DMS153 (cell line): ENCODE measurements around the gene ADAMTS2.

Experiments
- DNase-seq: peaks from one replicate; lab custom pipeline; 2025; lab: John Stamatoyannopoulos, UW

ADAMTS2 gene

DNA sequence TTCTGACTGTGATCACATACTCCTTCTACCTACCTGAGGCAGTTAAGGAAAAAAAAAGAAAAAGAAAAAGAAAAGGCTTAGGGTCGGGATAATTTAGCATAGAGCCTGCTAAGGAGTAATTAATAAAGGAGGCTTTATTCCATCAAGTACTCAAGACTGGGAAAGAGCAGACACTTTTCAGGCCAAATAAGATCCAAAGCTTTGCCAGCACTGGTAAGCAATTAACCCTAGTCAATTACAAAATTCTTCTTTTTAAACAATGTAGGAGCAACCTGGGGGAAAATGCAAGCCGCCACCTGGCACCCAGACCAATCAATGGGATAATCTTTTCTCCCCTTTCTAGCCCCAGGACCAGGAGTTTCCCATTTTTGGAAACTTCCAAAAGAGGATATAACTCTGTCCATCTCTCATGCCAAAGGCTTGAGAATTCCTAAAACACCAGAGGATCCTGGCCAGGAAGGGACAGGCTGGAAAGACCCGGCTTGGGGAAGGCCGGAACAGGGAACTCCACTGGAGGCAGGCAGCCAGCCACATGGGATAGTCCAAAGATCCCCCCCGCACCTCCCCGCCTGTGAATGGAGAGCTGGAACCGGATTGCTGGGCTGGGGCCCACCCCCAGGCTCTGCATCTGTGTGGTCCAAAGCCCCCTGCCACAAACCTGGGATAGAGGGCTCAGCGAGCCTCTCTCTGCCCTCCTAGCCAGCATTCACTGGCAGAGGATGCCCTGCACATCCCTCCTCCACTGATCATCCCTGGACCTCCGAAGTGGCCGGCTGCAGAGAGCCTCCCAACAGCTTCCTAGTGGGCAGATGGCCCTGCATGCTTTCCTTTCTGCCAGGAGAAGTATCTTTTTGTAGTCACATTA is 167.3 kb downstream of the ADAMTS2 start:
- DNase-seq: no peak

- no peak for DNase-seq
These were observed 168.6 kb downstream of the ADAMTS2 start for GRCh38 chr5:179176571-179177230.

- DNase-seq: no peak
These were observed 169.1 kb downstream of the ADAMTS2 start for GRCh38 chr5:179176166-179176565.

GRCh38 chr5:179171816-179172745 is 173.2 kb downstream of the ADAMTS2 start:
- no peak for DNase-seq

DNA sequence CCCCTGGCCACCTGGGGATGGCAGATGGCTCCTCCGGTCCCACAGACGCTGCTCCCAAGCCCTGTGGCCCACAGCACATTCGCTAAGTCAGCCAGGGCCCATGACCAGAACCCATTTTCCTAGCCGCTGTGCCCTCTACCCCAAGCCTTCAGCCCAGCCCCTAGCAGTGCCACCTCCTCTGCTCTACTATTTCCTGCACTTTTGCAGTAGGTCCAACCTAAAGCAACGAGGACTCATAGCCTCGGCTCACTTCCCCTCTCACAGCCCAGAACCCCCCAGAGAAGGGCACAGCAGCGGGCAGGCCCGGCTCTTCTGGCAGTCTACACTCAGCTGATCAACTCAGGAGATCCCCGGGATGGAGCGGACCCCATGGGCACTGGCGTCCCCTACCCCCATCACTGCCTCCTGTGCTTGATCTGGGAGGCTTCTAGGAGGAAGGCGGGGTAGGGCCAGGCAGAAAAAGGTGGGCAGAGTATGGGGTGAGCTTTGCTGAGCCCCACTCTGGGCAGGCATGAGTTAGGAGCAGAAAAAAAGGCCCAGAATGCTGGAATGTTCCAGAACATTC is 173.9 kb downstream of the ADAMTS2 start:
- no peak for DNase-seq

GRCh38 chr5:179170606-179171005 is 174.7 kb downstream of the ADAMTS2 start:
- DNase-seq: no peak

GRCh38 chr5:179169836-179170235 is 175.4 kb downstream of the ADAMTS2 start:
- no peak for DNase-seq

DNA sequence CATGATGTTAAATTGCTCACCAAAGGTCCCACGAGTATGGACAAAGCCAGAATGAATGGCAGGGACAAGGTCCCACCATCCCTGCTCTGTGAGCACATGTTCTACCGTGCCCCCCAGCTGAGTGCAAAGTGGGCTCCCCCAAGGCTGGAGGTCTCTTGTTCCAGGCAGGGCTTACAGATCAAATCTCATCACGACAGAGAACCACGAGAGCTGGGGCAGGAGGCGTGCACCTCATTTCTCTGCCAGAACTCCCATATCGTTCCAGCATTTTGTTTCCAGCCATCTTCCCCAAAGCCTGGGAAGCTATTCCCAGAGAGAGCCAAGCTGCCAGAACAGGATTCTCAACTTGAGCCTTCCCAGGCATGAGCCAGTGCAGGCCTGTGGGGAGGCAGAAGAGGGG is 176.6 kb downstream of the ADAMTS2 start:
- no peak for DNase-seq

GRCh38 chr5:179167871-179168451 is 177.3 kb downstream of the ADAMTS2 start:
- DNase-seq: no peak

DNA sequence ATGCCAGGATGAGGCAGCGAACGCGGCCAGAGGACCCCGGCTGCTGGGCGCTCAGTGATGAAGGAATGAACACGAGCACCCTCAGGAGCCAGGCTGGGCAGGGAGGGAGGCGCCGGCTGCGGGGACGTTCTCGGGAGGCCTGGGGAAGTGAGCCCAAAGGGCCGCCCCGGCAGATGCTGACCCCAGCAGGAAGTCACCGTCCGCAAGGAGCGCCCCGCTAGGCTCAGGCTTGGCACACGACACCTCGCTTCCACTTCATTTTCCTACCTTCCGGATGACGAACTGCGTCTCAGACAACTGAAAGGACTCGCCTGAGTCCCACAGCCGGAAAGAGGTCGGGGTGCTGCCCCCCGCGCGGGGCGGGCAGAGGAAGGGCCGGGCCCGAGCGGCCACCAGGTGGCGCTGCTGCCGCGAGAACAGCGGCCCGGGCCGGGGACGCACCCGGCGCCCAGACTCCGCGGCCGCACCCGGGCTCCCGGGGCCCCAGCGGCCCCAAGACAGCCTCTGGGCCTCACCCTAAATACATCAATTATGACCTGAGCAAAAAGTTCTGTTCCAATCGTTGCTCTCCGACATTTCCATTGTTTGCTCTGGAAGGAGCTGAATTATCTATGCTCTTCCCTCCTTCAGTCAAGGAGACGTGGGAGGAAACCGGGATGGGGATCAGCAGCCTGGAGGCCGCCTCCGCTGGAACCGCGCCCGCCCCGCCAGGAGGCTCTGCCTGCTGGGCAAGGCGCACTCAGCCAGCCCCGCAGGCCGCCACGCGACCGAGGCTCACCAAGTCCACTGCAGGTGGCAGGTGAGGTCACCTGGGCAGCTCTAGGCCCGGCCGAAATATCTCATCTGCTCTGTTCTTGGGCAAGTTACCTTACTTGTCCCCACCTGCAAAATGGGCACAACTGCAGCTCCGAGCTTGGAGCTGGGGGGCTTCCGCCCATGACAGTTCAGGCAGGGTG is 178.1 kb downstream of the ADAMTS2 start:
- no peak for DNase-seq

- no peak for DNase-seq
These were observed 178.9 kb downstream of the ADAMTS2 start for GRCh38 chr5:179166171-179166885.

- DNase-seq: no peak
These were observed 179.7 kb downstream of the ADAMTS2 start for GRCh38 chr5:179165421-179166170.

- DNase-seq: no peak
These were observed 180.6 kb downstream of the ADAMTS2 start for GRCh38 chr5:179164331-179165311.

DNA sequence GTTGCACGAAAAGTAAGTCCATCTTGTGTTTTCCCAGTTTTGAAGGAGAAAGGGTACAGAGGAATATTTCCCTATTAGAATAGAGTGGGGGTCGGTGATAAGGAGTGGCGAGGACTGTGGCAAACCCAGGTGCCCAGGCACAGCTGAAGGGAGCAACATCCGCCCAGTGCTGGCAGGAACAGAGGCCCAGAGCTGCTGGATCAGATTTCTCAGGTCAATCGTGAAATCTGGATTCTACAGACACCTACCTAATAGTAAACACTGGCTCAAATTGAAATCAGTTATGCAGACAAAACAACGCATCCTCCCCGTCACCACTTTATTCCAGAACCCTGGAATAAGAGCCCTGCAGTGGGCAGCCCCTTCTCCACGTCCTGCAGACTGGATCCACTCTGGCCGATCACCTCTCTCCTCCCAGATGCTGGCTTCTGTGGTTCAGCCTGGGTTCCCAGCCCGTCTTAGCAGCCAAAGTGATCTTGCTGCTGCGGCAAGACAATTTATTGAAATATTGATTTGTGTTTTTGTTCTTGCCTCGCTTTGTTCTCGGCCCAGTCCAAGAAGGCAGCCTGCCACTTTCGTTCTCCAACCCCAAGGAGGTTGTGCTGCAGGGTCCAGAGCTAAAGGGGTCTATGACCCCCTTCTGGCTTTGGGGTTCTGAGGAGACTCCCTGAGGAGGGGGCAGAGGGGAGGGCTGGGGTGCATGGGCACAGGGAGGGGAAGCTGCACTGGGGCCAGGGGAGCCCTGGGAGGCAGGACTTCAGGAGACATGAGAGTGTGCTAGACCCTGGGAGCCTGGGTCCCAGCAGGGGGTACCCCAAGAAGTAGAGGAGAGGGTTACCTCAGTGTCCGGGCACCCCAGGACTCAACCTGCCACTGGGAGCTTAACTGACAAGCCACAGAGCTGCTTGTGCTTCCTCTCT is 181.8 kb downstream of the ADAMTS2 start:
- DNase-seq: no peak

GRCh38 chr5:179162351-179163235 is 182.7 kb downstream of the ADAMTS2 start:
- DNase-seq: no peak

GRCh38 chr5:179161901-179162300 is 183.4 kb downstream of the ADAMTS2 start:
- no peak for DNase-seq
